Measurements from ENCODE around the gene PDS5B. TPM values are rescaled to one million over a fixed set of nuclear protein-coding genes. Genes with fewer than 3 reads are reported as not detected.

The PDS5B gene
- total RNA-seq, 2 experiments from 2014 or later, result 45.8 to 47.5 TPM

DNA sequence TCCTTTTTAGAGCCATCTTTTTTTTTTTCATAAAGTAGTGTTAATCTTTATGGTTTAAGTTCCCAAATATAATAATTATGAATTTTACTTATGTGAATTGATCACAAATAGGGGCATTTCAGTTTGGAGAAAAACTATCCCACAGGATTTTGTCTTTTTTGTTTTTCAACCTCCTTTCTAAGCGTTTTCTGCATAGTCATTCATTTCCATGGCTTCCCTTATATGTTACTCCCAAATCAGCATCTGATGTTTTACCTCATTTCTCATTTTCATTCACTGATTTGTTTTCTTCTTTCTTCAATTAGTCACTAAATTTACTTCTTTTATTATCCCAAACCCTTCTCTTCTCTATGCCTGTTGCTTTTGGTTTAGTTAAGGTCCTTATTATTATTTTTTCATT is 24.7 kb downstream of the PDS5B start:
- Mint-ChIP-seq H3K27me3 (no peaks in the 10 kb centered on the region), H3K9me3 (peaks cover 16% of the 10 kb centered on the region), H3K27ac (peak overlapping the region; percentile 6), H3K4me1 (peaks cover 34% of the 10 kb centered on the region), H3K4me3 (no peak overlapping the region), H3K36me3 (peaks cover 48% of the 10 kb centered on the region)
- DNase-seq, result no peak

DNA sequence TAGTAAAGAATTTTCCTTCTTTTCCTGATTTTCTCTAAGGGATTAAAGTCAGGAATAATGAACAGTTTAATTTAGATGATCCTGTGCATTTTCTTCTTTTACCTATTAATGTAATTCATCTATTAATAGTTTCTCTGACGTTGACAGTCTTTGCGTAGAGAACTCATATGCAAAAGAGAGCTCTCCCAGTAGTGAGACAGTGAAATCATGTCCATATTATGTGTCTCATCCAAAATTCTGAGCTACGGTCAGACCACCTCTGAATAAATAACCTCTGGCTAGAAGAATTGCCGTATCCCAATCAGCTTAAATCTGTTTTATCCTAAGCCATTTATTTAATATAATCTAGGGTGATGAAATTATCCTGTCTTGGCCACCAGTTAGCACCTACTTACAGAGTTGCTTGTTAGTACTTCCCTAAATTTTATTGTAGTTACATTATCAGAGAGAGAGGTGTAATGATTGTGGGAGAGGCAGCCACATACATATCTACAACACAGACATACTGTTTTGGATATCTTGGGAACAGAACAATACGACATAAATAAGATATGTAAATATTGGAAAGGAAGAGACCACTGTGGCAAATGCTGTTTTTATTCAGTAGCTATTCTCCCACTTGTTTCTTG is 30.7 kb downstream of the PDS5B start:
- H3K27ac Mint-ChIP-seq, result no peak overlapping the region
- H3K4me1 Mint-ChIP-seq, result peaks cover 22% of the 10 kb centered on the region
- no peaks in the 10 kb centered on the region for H3K27me3 Mint-ChIP-seq
- H3K9me3 Mint-ChIP-seq, result peaks cover 34% of the 10 kb centered on the region
- H3K36me3 Mint-ChIP-seq, result peaks cover 58% of the 10 kb centered on the region
- H3K4me3 Mint-ChIP-seq, result no peak overlapping the region
- no peak for DNase-seq

DNA sequence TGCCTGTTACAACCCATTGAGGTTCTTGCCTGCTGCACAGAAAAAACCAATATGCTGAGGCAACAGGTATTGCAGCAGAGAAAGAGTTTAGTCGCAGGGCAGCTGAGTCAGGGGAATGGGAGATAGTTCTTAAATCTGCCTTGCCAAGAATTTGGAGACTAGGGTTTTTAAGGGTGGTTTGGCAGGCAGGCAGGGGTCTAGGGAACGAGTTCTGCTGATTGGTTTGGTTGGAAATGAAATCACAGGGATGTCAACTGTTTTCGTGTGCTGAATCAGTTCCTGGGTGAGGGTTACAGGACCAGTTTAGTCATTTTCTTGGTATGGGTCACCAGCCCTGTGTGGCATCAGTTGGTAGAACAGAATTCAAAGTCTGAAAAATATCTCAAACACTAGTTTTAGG is 36.6 kb downstream of the PDS5B start:
- Mint-ChIP-seq H3K9me3 (peaks cover 35% of the 10 kb centered on the region), H3K36me3 (peaks cover 50% of the 10 kb centered on the region), H3K4me1 (peaks cover 41% of the 10 kb centered on the region), H3K4me3 (no peak overlapping the region), H3K27ac (no peak overlapping the region), H3K27me3 (no peaks in the 10 kb centered on the region)
- no peak for DNase-seq

DNA sequence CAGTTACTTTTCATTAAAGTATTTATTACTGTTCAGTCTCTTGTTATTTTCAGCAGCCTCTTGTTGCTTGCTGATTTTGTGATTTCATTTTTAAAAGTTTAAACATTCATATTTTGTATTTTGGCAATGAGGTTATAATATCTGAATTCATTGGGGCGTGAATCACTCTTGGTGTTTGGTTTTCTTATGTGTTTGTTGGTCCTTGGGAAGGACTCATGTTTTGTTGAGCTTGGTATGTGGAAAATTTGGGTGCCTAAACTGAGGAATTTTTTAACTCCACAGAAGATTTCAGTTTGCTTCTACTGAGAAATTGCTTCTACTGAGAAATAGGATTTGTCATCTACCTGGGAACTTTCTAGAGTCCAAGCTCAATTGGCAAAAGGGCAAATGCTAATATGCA is 38.2 kb downstream of the PDS5B start:
- peaks cover 41% of the 10 kb centered on the region for H3K4me1 Mint-ChIP-seq
- H3K9me3 Mint-ChIP-seq, result peaks cover 30% of the 10 kb centered on the region

DNA sequence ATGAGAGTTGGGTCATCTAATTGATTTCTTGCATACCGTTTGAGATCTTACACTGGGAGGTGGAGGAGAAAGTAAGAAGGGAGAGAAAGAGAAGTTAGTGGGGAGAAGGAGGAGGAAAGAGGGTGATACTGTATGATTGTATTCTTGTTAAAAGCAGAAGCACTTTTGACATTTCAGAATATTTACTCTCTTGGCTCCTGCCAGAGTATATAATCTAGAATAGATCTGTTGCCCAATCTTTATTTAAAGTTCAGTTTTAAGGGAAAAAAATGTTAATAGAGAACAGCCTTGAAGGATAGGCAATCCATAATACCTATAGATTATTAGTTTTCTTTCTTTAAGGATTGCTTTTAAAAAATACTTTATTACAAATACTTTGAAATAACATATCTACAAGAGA is 41.5 kb downstream of the PDS5B start:
- Mint-ChIP-seq H3K27me3 (no peaks in the 10 kb centered on the region), H3K4me1 (peaks cover 47% of the 10 kb centered on the region), H3K36me3 (peaks cover 26% of the 10 kb centered on the region), H3K27ac (no peak overlapping the region), H3K4me3 (no peak overlapping the region), H3K9me3 (peaks cover 11% of the 10 kb centered on the region)
- no peak for DNase-seq

More for the DNA sequence above, 38.2 kb downstream of the PDS5B start:
- DNase-seq, result no peak
- Mint-ChIP-seq H3K27ac (no peak overlapping the region), H3K36me3 (peaks cover 41% of the 10 kb centered on the region), H3K4me3 (no peak overlapping the region), H3K27me3 (no peaks in the 10 kb centered on the region)

DNA sequence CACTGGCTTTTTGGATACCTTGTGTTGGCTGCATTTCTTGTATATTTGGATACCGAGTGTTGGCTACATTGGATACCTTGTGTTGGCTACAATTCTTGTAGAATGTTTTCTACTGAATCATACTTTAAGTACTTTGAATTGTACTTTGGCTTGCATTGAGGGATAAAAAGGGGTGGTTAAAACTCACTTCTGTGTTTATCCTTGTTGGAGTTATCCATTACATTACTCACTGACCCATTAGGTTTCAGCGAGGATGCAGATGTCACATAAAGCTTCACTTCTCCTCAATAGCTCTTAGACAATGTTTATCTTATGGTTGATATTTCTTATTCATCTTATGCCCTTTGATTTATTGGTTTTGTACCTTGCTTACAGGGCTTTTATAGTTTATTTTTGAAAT is 43.1 kb downstream of the PDS5B start:
- DNase-seq, result no peak
- H3K36me3 Mint-ChIP-seq, result peaks cover 18% of the 10 kb centered on the region
- no peak overlapping the region for H3K4me3 Mint-ChIP-seq
- H3K9me3 Mint-ChIP-seq, result peaks cover 2% of the 10 kb centered on the region
- H3K27ac Mint-ChIP-seq, result no peak overlapping the region
- no peaks in the 10 kb centered on the region for H3K27me3 Mint-ChIP-seq
- peaks cover 45% of the 10 kb centered on the region for H3K4me1 Mint-ChIP-seq

DNA sequence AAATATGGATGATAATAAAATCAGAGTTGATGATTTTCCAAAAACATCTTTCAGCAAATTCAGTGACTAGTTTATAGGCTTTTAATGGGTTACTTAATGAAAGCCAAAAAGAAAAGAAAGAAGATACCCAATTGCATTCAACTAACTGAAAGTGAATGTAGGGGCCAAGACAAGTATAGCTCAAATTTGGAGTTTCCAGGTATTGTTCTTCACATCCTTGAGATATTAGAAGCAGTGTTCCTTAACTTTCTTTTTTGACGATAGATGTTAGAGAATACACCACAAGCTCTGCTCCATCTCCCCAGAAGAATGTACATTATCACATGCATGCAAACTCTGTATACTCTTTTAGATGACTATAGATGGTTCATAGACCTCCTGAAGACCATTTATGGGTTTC is 43.6 kb downstream of the PDS5B start:
- no peak overlapping the region for H3K27ac Mint-ChIP-seq
- peaks cover 16% of the 10 kb centered on the region for H3K36me3 Mint-ChIP-seq
- no peak for DNase-seq
- peaks cover 2% of the 10 kb centered on the region for H3K9me3 Mint-ChIP-seq
- no peaks in the 10 kb centered on the region for H3K27me3 Mint-ChIP-seq
- H3K4me3 Mint-ChIP-seq, result no peak overlapping the region
- peaks cover 40% of the 10 kb centered on the region for H3K4me1 Mint-ChIP-seq

DNA sequence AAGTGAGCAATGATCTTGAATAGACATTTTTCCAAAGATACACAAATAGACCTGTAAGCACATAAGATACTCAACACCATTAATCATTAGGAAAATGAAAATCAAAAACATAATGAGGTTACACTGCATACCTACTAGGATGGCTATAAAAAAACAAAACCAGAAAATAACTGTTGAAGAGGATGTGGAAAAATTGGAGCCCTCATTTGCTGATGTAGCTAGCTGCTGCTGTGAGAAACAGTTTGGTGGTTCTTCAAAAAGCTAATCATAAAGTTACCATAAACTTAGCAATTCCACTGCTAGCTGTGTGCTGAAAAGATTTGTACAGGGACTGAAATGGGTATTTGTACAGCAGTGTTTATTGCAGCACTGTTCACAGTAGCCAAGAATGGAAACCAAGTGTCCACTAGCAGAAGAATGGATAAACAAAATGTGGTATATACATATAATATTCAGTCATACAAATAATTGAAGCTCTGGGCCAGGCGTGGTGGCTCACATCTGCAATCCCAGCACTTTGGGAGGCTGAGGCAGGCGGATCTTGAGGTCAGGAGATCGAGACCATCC is 46.2 kb downstream of the PDS5B start:
- H3K4me3 Mint-ChIP-seq, result no peak overlapping the region
- no peak overlapping the region for H3K27ac Mint-ChIP-seq
- H3K4me1 Mint-ChIP-seq, result peaks cover 27% of the 10 kb centered on the region

DNA sequence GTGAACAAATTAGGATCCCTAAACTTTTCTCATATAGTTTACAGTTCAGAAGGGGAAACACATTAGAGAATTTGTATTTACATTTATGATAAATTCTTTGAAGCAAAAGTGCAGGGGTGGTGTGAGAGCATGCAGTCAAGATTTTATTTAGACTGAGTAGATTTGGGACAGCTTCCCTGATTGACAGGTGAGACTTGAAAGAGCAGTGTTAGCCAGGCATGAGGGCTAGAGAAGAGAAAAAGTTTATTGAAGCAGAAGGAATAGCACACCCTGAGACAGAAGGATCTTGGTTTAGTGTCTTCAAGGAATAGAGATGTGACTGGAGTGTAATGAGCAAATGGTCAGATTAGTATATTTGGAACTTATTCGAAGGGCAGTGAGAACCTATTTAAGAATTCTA is 50.5 kb downstream of the PDS5B start:
- Mint-ChIP-seq H3K27ac (no peak overlapping the region), H3K4me3 (no peak overlapping the region), H3K27me3 (no peaks in the 10 kb centered on the region), H3K36me3 (no peaks in the 10 kb centered on the region), H3K4me1 (peaks cover 17% of the 10 kb centered on the region), H3K9me3 (no peaks in the 10 kb centered on the region)
- DNase-seq, result no peak

More for the DNA sequence above, 46.2 kb downstream of the PDS5B start:
- no peaks in the 10 kb centered on the region for H3K27me3 Mint-ChIP-seq
- peaks cover 14% of the 10 kb centered on the region for H3K36me3 Mint-ChIP-seq
- no peak for DNase-seq
- H3K9me3 Mint-ChIP-seq, result peaks cover 2% of the 10 kb centered on the region

DNA sequence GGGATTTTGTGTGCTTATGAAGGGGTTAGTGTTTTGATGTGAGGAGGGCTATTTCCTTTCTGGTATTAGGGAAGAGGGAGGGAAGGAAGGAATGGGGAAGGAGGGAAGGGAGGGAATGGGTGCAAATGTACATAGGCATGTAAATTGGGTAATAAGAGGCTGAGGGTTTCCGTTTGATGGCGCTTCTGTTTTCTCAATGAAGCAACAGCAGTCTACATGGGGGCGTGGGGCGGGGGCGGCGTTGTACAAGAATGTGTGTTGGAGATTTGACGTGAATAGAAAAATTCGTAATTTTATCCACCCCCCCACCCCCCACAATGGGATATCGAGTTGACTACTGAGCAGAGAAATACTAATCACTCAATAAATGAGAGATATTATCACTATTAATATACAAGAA is 52.5 kb downstream of the PDS5B start:
- Mint-ChIP-seq H3K27me3 (no peaks in the 10 kb centered on the region), H3K27ac (no peak overlapping the region)
- DNase-seq, result no peak

DNA sequence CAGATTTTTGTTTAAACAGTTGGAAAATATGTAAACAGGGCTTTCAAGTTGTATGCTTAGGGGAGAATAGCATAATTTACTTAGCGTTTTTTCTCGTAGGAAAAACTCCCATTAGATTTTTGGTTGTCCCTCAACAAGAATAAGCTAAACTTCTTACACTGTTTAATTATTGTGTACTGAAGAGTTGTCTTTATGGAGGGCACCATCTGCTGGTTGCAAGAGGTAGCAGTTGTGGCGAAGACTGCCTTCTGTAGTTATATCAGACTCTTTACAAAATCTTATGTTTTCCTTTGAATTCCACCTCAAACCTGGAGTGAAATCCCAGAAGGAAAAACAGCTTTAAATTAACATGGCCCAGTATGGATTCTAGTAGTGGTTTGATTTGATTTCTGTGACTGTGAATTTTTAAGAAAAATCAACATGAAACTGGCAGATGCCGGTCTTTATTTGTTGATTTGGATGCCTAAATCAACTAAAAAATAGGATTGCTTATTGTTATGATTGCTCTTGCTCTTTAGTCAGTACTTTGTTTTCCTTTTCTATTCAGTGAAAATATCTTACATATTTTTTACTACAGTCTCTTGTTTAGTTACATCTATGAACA is 53.4 kb downstream of the PDS5B start:
- peak; percentile 21 for DNase-seq
- Mint-ChIP-seq H3K4me3 (no peak overlapping the region), H3K36me3 (no peaks in the 10 kb centered on the region), H3K4me1 (peaks cover 29% of the 10 kb centered on the region), H3K27me3 (no peaks in the 10 kb centered on the region), H3K27ac (no peak overlapping the region), H3K9me3 (no peaks in the 10 kb centered on the region)

More for the DNA sequence above, 52.5 kb downstream of the PDS5B start:
- Mint-ChIP-seq H3K4me1 (peaks cover 27% of the 10 kb centered on the region), H3K9me3 (no peaks in the 10 kb centered on the region), H3K4me3 (no peak overlapping the region), H3K36me3 (no peaks in the 10 kb centered on the region)

DNA sequence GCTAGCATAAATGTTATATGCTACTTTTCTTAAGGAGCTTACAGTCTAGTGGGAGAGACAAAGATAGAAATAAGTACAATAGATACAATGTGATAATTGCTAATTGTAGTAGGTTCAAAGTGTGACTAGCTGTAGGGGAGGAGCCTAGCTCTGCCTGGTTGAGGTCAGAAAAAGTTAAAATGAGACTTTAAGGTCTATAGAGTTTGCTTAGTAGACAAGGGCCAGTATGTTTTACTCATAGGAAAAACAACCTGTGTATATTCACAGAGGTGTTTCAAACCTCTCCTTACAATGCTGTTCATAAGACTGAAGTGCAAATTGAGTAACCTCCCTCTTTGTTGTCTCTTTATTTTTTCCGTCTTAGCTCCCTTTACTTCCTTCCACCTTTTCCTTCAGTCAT is 56.1 kb downstream of the PDS5B start:
- no peaks in the 10 kb centered on the region for H3K27me3 Mint-ChIP-seq
- H3K9me3 Mint-ChIP-seq, result no peaks in the 10 kb centered on the region
- H3K4me1 Mint-ChIP-seq, result peaks cover 52% of the 10 kb centered on the region
- H3K4me3 Mint-ChIP-seq, result no peak overlapping the region
- no peak for DNase-seq
- no peak overlapping the region for H3K27ac Mint-ChIP-seq
- no peaks in the 10 kb centered on the region for H3K36me3 Mint-ChIP-seq

DNA sequence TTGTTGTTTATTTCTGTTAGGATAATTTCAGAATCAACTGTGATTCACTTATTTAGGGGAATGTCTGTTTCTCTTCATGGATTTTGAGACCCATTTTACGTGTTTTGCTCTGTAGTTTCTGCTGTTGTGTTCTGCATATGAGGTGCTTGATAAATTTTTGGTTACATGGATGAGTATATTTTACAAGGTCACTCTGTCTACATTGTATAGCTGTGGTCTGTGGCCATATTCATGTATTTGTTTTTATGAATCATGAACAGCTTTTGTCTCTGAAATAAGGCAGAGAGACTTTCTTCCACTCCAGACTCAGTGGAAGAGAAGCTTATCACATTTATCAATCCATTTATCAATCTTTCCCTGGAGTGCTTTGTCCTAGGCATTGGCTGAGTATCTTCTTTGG is 56.6 kb downstream of the PDS5B start:
- Mint-ChIP-seq H3K4me3 (no peak overlapping the region), H3K27ac (no peak overlapping the region), H3K27me3 (no peaks in the 10 kb centered on the region), H3K36me3 (no peaks in the 10 kb centered on the region), H3K9me3 (no peaks in the 10 kb centered on the region), H3K4me1 (peaks cover 55% of the 10 kb centered on the region)
- no peak for DNase-seq

DNA sequence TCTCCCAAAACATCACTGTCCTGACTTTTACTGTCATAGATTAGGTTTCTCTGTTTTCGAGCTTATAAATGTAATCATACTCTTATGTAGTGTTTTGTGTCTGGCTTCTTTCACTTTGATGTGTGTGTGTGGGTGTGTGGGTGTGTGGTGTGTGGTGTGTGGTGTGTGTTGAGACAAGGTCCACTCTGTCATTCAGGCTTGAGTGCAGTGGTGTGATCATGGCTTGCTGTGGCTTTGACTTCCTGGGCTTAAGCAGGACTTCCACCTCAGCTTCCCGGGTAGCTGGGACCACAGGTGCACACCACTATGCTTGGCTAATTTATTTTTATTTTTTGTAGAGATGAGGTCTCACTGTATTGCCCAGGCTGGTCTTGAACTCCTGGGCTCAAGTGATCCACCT is 59.6 kb downstream of the PDS5B start:
- H3K4me3 Mint-ChIP-seq, result no peak overlapping the region
- H3K27ac Mint-ChIP-seq, result peak overlapping the region; percentile 13
- H3K4me1 Mint-ChIP-seq, result peaks cover 65% of the 10 kb centered on the region
- peak; percentile 33 for DNase-seq
- H3K27me3 Mint-ChIP-seq, result no peaks in the 10 kb centered on the region
- no peaks in the 10 kb centered on the region for H3K36me3 Mint-ChIP-seq
- no peaks in the 10 kb centered on the region for H3K9me3 Mint-ChIP-seq

DNA sequence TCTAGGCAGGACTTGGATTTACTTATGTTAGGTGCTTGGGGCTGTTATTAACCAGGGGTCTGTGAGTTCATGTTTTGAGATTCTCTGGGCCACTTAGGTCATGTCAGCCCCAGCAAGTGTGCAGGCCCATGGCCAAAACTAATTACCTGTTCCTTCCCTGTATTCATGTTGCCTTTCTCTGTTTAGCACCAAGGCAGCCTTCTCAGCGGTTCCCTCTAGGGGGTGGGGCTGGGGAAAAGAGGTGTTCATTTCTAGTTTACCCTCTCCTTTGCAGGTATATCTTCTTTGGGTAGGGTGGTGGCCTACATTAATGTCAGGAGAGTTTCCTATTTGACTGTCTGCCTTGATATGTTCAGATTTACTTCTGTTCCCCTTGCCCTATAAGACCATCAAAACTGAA is 61.7 kb downstream of the PDS5B start:
- no peak for DNase-seq
- Mint-ChIP-seq H3K36me3 (peaks cover 4% of the 10 kb centered on the region), H3K27me3 (no peaks in the 10 kb centered on the region), H3K4me1 (peaks cover 54% of the 10 kb centered on the region), H3K27ac (no peak overlapping the region), H3K4me3 (no peak overlapping the region), H3K9me3 (no peaks in the 10 kb centered on the region)

Data from activated naive CD8-positive, alpha-beta T cell treated with anti-CD3 and anti-CD28 coated beads for 36 hours (primary cell).